ENCODE data around the gene ZNF488.

ZNF488 gene

DNA sequence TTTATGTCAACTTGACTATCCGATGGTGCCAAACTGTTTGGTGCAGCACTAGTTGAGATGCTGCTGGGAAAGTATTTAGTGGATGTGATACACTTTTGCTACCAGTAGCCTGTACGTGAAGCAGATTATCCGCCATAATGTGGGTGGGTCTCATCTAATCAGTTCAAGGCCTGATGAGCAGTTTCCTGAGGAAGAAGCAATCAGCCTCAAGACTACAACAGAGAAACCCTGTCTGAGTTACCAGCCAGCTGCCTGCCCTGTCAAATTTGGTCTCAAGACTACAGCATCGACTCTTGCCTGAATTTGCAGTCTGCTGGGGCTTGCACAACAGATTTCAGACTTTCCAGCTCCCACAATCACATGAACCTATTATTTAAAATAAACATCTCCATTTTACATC is 46.8 kb downstream of the ZNF488 start:
- no peak overlapping the region for H3K27ac ChIP-seq (ENCODE audit: low read depth, low read length)
- no peaks in the 10 kb centered on the region for H3K79me2 ChIP-seq (ENCODE audit: control insufficient read depth, low read length)
- TF ChIP-seq EZH2phosphoT487 (IDR thresholded peaks at IDR 0.05; ENCODE audit: borderline replicate concordance, low read length) (no peak), CTCF (IDR thresholded peaks at IDR 0.05; ENCODE audit: low read depth, low read length, poor library complexity, severe bottlenecking) (no peak)
- H3K4me1 ChIP-seq (ENCODE audit: control insufficient read depth, low read length) = no peaks in the 10 kb centered on the region
- no peaks in the 10 kb centered on the region for H3K27me3 ChIP-seq (ENCODE audit: control insufficient read depth, low read length)
- H4K20me1 ChIP-seq (ENCODE audit: control insufficient read depth, insufficient read depth, low read depth, low read length) = no peaks in the 10 kb centered on the region
- H3K4me3 ChIP-seq (ENCODE audit: low read length) = no peak overlapping the region
- H3F3A ChIP-seq (ENCODE audit: control insufficient read depth, insufficient read depth) = no peaks in the 10 kb centered on the region
- no peaks in the 10 kb centered on the region for H3K9me2 ChIP-seq (replicated peaks; ENCODE audit: control insufficient read depth, low read length)
- no peak overlapping the region for H3K4me2 ChIP-seq (ENCODE audit: low read length)
- H3K9me3 ChIP-seq (ENCODE audit: control insufficient read depth, insufficient read depth, low read length) = no peaks in the 10 kb centered on the region
- H3K36me3 ChIP-seq (ENCODE audit: control insufficient read depth, low read length) = no peaks in the 10 kb centered on the region

DNA sequence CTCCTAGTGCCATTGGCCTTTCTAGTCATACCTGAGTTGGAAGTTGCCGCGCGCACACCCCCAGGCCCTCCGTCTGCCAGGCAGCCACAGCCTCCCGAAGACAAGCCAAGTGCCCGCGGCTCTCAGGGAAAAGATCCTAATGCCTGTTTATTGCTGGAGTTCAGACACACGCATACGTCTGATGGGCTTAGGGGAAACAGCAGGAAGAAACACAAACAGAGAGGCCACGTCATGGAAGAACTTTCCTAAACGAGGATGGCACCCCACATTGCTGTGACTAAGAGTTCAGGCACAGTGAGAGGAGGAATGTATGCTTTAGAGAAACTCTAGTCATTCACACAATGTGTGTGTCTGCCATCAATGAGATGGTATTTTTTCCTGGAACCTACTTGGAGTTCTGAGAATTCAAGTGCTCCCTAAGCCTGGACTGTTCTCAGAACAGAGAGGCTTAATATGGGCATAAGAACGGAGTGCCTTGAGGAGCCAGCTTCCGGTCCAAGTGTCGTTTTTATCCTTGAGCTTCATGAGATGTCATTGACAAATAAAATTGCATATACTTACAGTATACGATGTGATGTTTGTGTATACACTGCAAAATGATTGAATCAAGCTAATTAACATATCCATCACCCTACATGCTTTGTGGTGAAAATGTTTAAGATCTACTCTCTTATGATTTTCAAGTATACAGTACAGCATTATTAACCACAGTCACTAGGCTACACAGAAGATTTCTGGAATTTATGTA is 47.5 kb downstream of the ZNF488 start:
- no peak overlapping the region for H3K4me2 ChIP-seq (ENCODE audit: low read length)
- H3K4me1 ChIP-seq (ENCODE audit: control insufficient read depth, low read length) = no peaks in the 10 kb centered on the region
- no peak overlapping the region for H3K27ac ChIP-seq (ENCODE audit: low read depth, low read length)
- no peaks in the 10 kb centered on the region for H3F3A ChIP-seq (ENCODE audit: control insufficient read depth, insufficient read depth)
- TF ChIP-seq EZH2phosphoT487 (IDR thresholded peaks at IDR 0.05; ENCODE audit: borderline replicate concordance, low read length) (no peak), CTCF (IDR thresholded peaks at IDR 0.05; ENCODE audit: low read depth, low read length, poor library complexity, severe bottlenecking) (no peak)
- H3K9me3 ChIP-seq (ENCODE audit: control insufficient read depth, insufficient read depth, low read length) = no peaks in the 10 kb centered on the region
- H3K27me3 ChIP-seq (ENCODE audit: control insufficient read depth, low read length) = no peaks in the 10 kb centered on the region
- H4K20me1 ChIP-seq (ENCODE audit: control insufficient read depth, insufficient read depth, low read depth, low read length) = no peaks in the 10 kb centered on the region
- no peaks in the 10 kb centered on the region for H3K9me2 ChIP-seq (replicated peaks; ENCODE audit: control insufficient read depth, low read length)
- no peaks in the 10 kb centered on the region for H3K79me2 ChIP-seq (ENCODE audit: control insufficient read depth, low read length)
- H3K4me3 ChIP-seq (ENCODE audit: low read length) = no peak overlapping the region
- H3K36me3 ChIP-seq (ENCODE audit: control insufficient read depth, low read length) = no peaks in the 10 kb centered on the region

DNA sequence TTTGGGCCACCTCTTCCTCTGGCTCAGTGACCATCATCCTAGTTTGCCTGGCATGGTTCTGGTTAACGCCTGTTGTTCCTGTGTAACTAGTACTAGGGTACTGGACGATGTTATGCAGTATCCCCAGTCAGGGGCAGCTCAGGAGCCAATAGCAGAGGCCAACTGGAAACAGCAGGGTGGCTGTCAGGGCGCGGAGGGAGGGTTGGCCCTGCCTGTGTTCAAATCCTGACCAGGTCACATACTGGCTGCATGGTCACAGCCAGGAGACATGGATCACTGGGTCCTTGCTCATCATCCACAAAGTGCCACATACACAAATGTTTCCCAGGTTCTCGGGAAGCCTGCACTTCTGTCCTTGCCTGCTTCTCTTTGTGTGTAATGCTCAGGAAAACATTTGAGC is 48.2 kb downstream of the ZNF488 start:
- Histone ChIP-seq H3K9me3 (ENCODE audit: control insufficient read depth, insufficient read depth, low read length) (no peaks in the 10 kb centered on the region), H3K27ac (ENCODE audit: low read depth, low read length) (no peak overlapping the region), H3K36me3 (ENCODE audit: control insufficient read depth, low read length) (no peaks in the 10 kb centered on the region), H3K4me1 (ENCODE audit: control insufficient read depth, low read length) (no peaks in the 10 kb centered on the region), H3F3A (ENCODE audit: control insufficient read depth, insufficient read depth) (no peaks in the 10 kb centered on the region), H3K27me3 (ENCODE audit: control insufficient read depth, low read length) (no peaks in the 10 kb centered on the region), H4K20me1 (ENCODE audit: control insufficient read depth, insufficient read depth, low read depth, low read length) (no peaks in the 10 kb centered on the region), H3K4me3 (ENCODE audit: low read length) (no peak overlapping the region), H3K9me2 (replicated peaks; ENCODE audit: control insufficient read depth, low read length) (no peaks in the 10 kb centered on the region), H3K4me2 (ENCODE audit: low read length) (no peak overlapping the region), H3K79me2 (ENCODE audit: control insufficient read depth, low read length) (no peaks in the 10 kb centered on the region)
- TF ChIP-seq CTCF (IDR thresholded peaks at IDR 0.05; ENCODE audit: low read depth, low read length, poor library complexity, severe bottlenecking) (no peak), EZH2phosphoT487 (IDR thresholded peaks at IDR 0.05; ENCODE audit: borderline replicate concordance, low read length) (no peak)
